Neural cell (in vitro differentiated cells): ENCODE measurements around the gene SLC26A9. TPM values are rescaled to one million over a fixed set of nuclear protein-coding genes. Genes with fewer than 3 reads are reported as not detected.

Source experiments
- H2AFZ ChIP-seq: fragments of 200-600, 300-800 bp; sonication (generic), shearing (Covaris generic); 2 replicates; pipeline ENCODE4 v1.6.0; 2014; ENCODE audit warnings: low read depth, mild to moderate bottlenecking, antibody characterized with exemption, low read length, moderate library complexity
- H3F3A ChIP-seq: fragments of 200-600 bp; shearing (Covaris generic); 2 replicates; pipeline ENCODE4 v1.6.1; 2016; ENCODE audit warnings: mild to moderate bottlenecking, moderate library complexity, mixed read lengths, antibody characterized with exemption, low read length; ENCODE audit not compliant: insufficient read depth, poor library complexity, severe bottlenecking
- H3K27ac ChIP-seq: fragments of 200-600, 300-800 bp; sonication (generic), shearing (Covaris generic); 2 replicates; pipeline ENCODE4 v1.5.1; 2014; ENCODE audit warnings: mild to moderate bottlenecking, low read length, moderate library complexity
- H3K27me3 ChIP-seq: fragments of 300-800, 200-600 bp; sonication (generic), shearing (Covaris generic); 2 replicates; pipeline ENCODE4 v1.6.0; 2014; ENCODE audit warnings: mild to moderate bottlenecking, low read depth, low read length, moderate library complexity; ENCODE audit not compliant: insufficient read depth
- H3K36me3 ChIP-seq: fragments of 300-800, 200-600 bp; sonication (generic), shearing (Covaris generic); 2 replicates; pipeline ENCODE4 v1.5.1; 2014; ENCODE audit warnings: mild to moderate bottlenecking, antibody characterized with exemption, low read length, moderate library complexity; ENCODE audit not compliant: insufficient read depth
- H3K4me2 ChIP-seq: fragments of 300-800, 200-600 bp; sonication (generic), shearing (Covaris generic); 2 replicates; pipeline ENCODE4 v1.6.0; 2014; ENCODE audit warnings: mild to moderate bottlenecking, low read length
- H3K4me3 ChIP-seq: fragments of 300-800, 200-600 bp; sonication (generic), shearing (Covaris generic); 2 replicates; pipeline ENCODE4 v1.5.1; 2014; ENCODE audit warnings: mild to moderate bottlenecking, low read length, moderate library complexity
- H3K79me2 ChIP-seq: fragments of 200-600 bp; shearing (Covaris generic); replicated peaks from 2 replicates; pipeline ENCODE4 v1.6.0; 2014; ENCODE audit warnings: mild to moderate bottlenecking, low read length, moderate library complexity; ENCODE audit not compliant: insufficient read depth
- H3K9ac ChIP-seq: fragments of 300-800, 200-600 bp; sonication (generic), shearing (Covaris generic); 2 replicates; pipeline ENCODE4 v1.6.1; 2016; ENCODE audit warnings: mild to moderate bottlenecking, low read length, mixed read lengths
- H3K9me2 ChIP-seq: fragments of 200-600 bp; shearing (Covaris generic); 2 replicates; pipeline ENCODE4 v1.6.1; 2016; ENCODE audit warnings: mild to moderate bottlenecking, low read length, mixed read lengths; ENCODE audit not compliant: insufficient read depth
- H3K9me3 ChIP-seq: fragments of 200-600, 300-800 bp; sonication (generic), shearing (Covaris generic); 2 replicates; pipeline ENCODE4 v1.6.1; 2016; ENCODE audit warnings: mild to moderate bottlenecking, mixed run types, low read length, moderate library complexity, mixed read lengths
- H4K20me1 ChIP-seq: fragments of 200-600 bp; shearing (Covaris generic); 2 replicates; pipeline ENCODE4 v1.6.1; 2016; ENCODE audit warnings: mild to moderate bottlenecking, mixed run types; ENCODE audit not compliant: insufficient read depth
- CTCF ChIP-seq: fragments of 450-650 bp; IDR thresholded peaks from 2 replicates; pipeline ENCODE4 v1.5.1; 2014; ENCODE audit warnings: antibody characterized with exemption, mild to moderate bottlenecking, moderate library complexity; ENCODE audit not compliant: poor library complexity, severe bottlenecking
- EP300 ChIP-seq: fragments of 450-650 bp; conservative IDR thresholded peaks from 2 replicates; pipeline ENCODE4 v1.6.1; 2014; ENCODE audit warnings: antibody characterized with exemption, mild to moderate bottlenecking, moderate library complexity; ENCODE audit not compliant: poor library complexity, severe bottlenecking
- EZH2 ChIP-seq: fragments of 200-600, 300-800 bp; shearing (Covaris generic), sonication (generic); IDR thresholded peaks from 2 replicates; pipeline ENCODE4 v1.6.1; 2014; ENCODE audit warnings: antibody characterized with exemption, low read length, borderline replicate concordance, mild to moderate bottlenecking; ENCODE audit not compliant: insufficient read depth, poor library complexity, severe bottlenecking
- MXI1 ChIP-seq: fragments of 450-650 bp; conservative IDR thresholded peaks from 2 replicates; pipeline ENCODE4 v1.6.1; 2014; ENCODE audit warnings: antibody characterized with exemption, mild to moderate bottlenecking; ENCODE audit not compliant: poor library complexity, severe bottlenecking
- POLR2AphosphoS5 ChIP-seq: IDR thresholded peaks from 2 replicates; pipeline ENCODE4 v1.6.1; 2012
- RAD21 ChIP-seq: fragments of 450-650 bp; conservative IDR thresholded peaks from 2 replicates; pipeline ENCODE4 v1.6.1; 2014; ENCODE audit warnings: antibody characterized with exemption, mild to moderate bottlenecking, moderate library complexity
- REST ChIP-seq: IDR thresholded peaks from 2 replicates; pipeline ENCODE4 v1.6.1; 2012; ENCODE audit warnings: borderline replicate concordance
- SMC3 ChIP-seq: fragments of 450-650 bp; conservative IDR thresholded peaks from 2 replicates; pipeline ENCODE4 v1.6.1; 2014; ENCODE audit warnings: antibody characterized with exemption, mild to moderate bottlenecking, moderate library complexity; ENCODE audit not compliant: poor library complexity
- TAF1 ChIP-seq: IDR thresholded peaks from 2 replicates; pipeline ENCODE4 v1.6.1; 2012; ENCODE audit warnings: low read depth
- polyA plus RNA-seq: library from polyadenylated mRNA; depleted of rRNA; stranded (reverse); fragments of >200 nt; gene quantifications from 2 replicates; pipeline ENCODE4 v1.2.3, GENCODE V29; 2014

SLC26A9 gene
- polyA plus RNA-seq, 1 donor from 2014 or later = not detected

GRCh38 chr1:205926213-205926612 lies 17.0 kb downstream of the SLC26A9 start:
- H3K79me2 ChIP-seq = no peaks in the 10 kb centered on the region
- TF ChIP-seq CTCF = no peak
- no peak for TF ChIP-seq RAD21
- TF ChIP-seq MXI1 = no peak
- no peak for TF ChIP-seq REST
- TF ChIP-seq EZH2 = no peak
- no peak for TF ChIP-seq POLR2AphosphoS5
- no peak for TF ChIP-seq EP300
- TF ChIP-seq SMC3 = no peak
- no peak for TF ChIP-seq TAF1
- H3K9me2 ChIP-seq = no peaks in the 10 kb centered on the region
- H4K20me1 ChIP-seq = no peaks in the 10 kb centered on the region
- H3K9ac ChIP-seq = no peak overlapping the region
- no peaks in the 10 kb centered on the region for H3K9me3 ChIP-seq
- H3K36me3 ChIP-seq = no peaks in the 10 kb centered on the region
- no peak overlapping the region for H3K4me3 ChIP-seq
- H3K27me3 ChIP-seq = no peaks in the 10 kb centered on the region
- no peak overlapping the region for H3K4me2 ChIP-seq
- H3K27ac ChIP-seq = no peak overlapping the region
- no peaks in the 10 kb centered on the region for H3F3A ChIP-seq
- H2AFZ ChIP-seq = no peak overlapping the region

GRCh38 chr1:205925736-205926135 lies 17.5 kb downstream of the SLC26A9 start:
- no peak overlapping the region for H3K27ac ChIP-seq
- no peaks in the 10 kb centered on the region for H3K9me2 ChIP-seq
- H3K36me3 ChIP-seq = no peaks in the 10 kb centered on the region
- H3K9me3 ChIP-seq = no peaks in the 10 kb centered on the region
- H3K27me3 ChIP-seq = no peaks in the 10 kb centered on the region
- no peaks in the 10 kb centered on the region for H4K20me1 ChIP-seq
- no peak overlapping the region for H3K4me2 ChIP-seq
- no peaks in the 10 kb centered on the region for H3F3A ChIP-seq
- H3K4me3 ChIP-seq = no peak overlapping the region
- no peaks in the 10 kb centered on the region for H3K79me2 ChIP-seq
- H2AFZ ChIP-seq = no peak overlapping the region
- TF ChIP-seq RAD21 = no peak
- TF ChIP-seq POLR2AphosphoS5 = no peak
- TF ChIP-seq EZH2 = no peak
- TF ChIP-seq MXI1 = no peak
- TF ChIP-seq CTCF = no peak
- TF ChIP-seq TAF1 = no peak
- TF ChIP-seq SMC3 = no peak
- TF ChIP-seq REST = no peak
- TF ChIP-seq EP300 = no peak
- H3K9ac ChIP-seq = no peak overlapping the region
